T-helper 2 cell treated with Interferon-gamma antibody and Interleukin-4, amounts not matched to agents 5 μg/mL and 100 μg/mL, for 36 hours (primary cell): ENCODE data around the gene MTFP1.

Experiments
- DNase-seq: peaks from one replicate; pipeline ENCODE4 v3.0.0; 2021; ENCODE audit warnings: low spot score
- H3K27ac Mint-ChIP-seq: one replicate; pipeline ENCODE4 v1.8.0; 2021; ENCODE audit warnings: mild to moderate bottlenecking, mixed read lengths
- H3K27me3 Mint-ChIP-seq: one replicate; pipeline ENCODE4 v1.8.0; 2021; ENCODE audit warnings: low read depth, mixed read lengths
- H3K36me3 Mint-ChIP-seq: one replicate; pipeline ENCODE4 v1.8.0; 2021; ENCODE audit warnings: low read depth, mixed read lengths
- H3K4me1 Mint-ChIP-seq: one replicate; pipeline ENCODE4 v1.8.0; 2021; ENCODE audit warnings: low read depth, mixed read lengths
- H3K4me3 Mint-ChIP-seq: one replicate; pipeline ENCODE4 v1.8.0; 2022; ENCODE audit warnings: mild to moderate bottlenecking, moderate library complexity, mixed read lengths
- H3K9me3 Mint-ChIP-seq: one replicate; pipeline ENCODE4 v1.8.0; 2021; ENCODE audit warnings: mixed read lengths

The MTFP1 gene

GRCh38 chr22:30426388-30427353 is 1.1 kb downstream of the MTFP1 start:
- no peaks in the 10 kb centered on the region for H3K27me3 Mint-ChIP-seq
- H3K4me1 Mint-ChIP-seq: peaks cover 37% of the 10 kb centered on the region
- H3K9me3 Mint-ChIP-seq: no peaks in the 10 kb centered on the region
- H3K36me3 Mint-ChIP-seq: peaks cover 33% of the 10 kb centered on the region
- H3K4me3 Mint-ChIP-seq: peak overlapping the region; percentile 98
- peak overlapping the region; percentile 92 for H3K27ac Mint-ChIP-seq
- DNase-seq: peak; percentile 83

GRCh38 chr22:30427871-30428270 is 2.3 kb downstream of the MTFP1 start:
- Mint-ChIP-seq H3K4me3 (no peak overlapping the region), H3K4me1 (peaks cover 25% of the 10 kb centered on the region), H3K9me3 (no peaks in the 10 kb centered on the region), H3K36me3 (peaks cover 26% of the 10 kb centered on the region), H3K27me3 (no peaks in the 10 kb centered on the region), H3K27ac (peak overlapping the region; percentile 33)
- no peak for DNase-seq

DNA sequence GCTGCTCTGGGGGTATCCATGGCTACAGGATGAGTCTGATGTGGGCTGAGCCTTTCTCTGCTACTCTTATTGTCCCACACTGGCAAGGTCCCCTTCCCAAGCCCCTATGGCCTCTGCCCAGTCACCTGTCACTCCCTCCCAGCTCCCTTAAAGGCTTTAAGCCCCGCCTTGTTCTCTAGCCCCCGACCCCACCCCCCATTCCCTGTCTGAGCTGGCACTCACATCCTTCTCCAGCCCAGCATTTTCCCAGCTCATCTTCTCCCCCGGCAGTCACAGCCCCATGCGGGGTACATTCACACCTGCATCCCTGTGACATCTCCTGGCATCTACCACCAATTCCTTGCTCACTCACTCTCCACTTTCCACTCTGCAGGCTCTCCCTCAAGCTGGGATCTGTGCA is 4.3 kb downstream of the MTFP1 start:
- H3K9me3 Mint-ChIP-seq: peaks cover 4% of the 10 kb centered on the region
- H3K27me3 Mint-ChIP-seq: no peaks in the 10 kb centered on the region
- H3K4me3 Mint-ChIP-seq: no peak overlapping the region
- no peak overlapping the region for H3K27ac Mint-ChIP-seq
- peaks cover 28% of the 10 kb centered on the region for H3K36me3 Mint-ChIP-seq
- peaks cover 19% of the 10 kb centered on the region for H3K4me1 Mint-ChIP-seq
- DNase-seq: no peak

DNA sequence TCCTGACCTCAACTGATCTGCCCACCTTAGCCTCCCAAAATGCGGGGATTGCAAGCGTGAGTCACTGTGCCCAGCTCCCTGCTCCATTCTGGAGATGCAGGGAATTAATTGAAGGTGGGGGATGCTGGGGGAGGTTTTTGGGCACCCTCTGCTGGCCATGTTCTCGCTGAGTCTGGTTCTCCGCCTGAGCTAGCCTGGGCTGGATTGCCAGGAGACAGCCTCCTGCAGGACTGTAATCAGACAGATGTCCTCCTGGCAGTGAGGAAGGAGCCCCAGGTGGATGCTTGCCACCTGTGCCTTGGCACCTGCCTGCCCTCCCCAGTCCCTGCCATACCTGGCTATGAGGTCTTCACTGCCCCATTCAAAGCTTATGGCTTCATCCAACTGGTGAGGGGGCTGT is 5.4 kb downstream of the MTFP1 start:
- peaks cover 13% of the 10 kb centered on the region for H3K9me3 Mint-ChIP-seq
- peaks cover 35% of the 10 kb centered on the region for H3K36me3 Mint-ChIP-seq
- no peak overlapping the region for H3K4me3 Mint-ChIP-seq
- no peak for DNase-seq
- H3K27me3 Mint-ChIP-seq: no peaks in the 10 kb centered on the region
- peaks cover 22% of the 10 kb centered on the region for H3K4me1 Mint-ChIP-seq
- H3K27ac Mint-ChIP-seq: no peak overlapping the region

- DNase-seq: no peak
- H3K27me3 Mint-ChIP-seq: no peaks in the 10 kb centered on the region
- H3K27ac Mint-ChIP-seq: no peak overlapping the region
- H3K36me3 Mint-ChIP-seq: peaks cover 31% of the 10 kb centered on the region
- H3K4me1 Mint-ChIP-seq: peaks cover 15% of the 10 kb centered on the region
- no peak overlapping the region for H3K4me3 Mint-ChIP-seq
- H3K9me3 Mint-ChIP-seq: peaks cover 17% of the 10 kb centered on the region
Measured at GRCh38 chr22:30432096-30432495, 6.5 kb downstream of the MTFP1 start.

DNA sequence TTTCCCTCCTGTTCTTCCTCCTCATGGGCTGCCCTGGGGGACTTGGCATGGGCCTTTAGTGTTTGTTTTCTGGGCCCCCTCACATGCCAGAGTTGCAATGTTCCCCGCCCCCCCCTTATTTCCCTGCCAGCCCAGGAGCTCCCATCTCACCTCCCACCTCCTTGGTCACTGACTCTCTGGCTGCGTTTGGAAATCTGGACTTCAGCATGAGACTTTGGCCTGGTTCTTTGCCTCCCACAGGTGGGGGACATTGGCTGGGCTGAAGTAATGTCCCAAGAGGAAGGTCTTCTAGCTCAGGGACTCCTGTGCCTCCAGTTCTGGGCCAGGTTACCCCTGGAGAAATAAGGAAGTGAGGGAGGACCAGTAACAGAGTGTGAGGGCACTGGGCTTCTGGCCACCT is 7.0 kb downstream of the MTFP1 start:
- Mint-ChIP-seq H3K4me1 (peaks cover 12% of the 10 kb centered on the region), H3K27ac (no peak overlapping the region), H3K36me3 (peaks cover 27% of the 10 kb centered on the region), H3K9me3 (peaks cover 18% of the 10 kb centered on the region), H3K27me3 (no peaks in the 10 kb centered on the region), H3K4me3 (no peak overlapping the region)
- DNase-seq: no peak

GRCh38 chr22:30433227-30433626 is 7.7 kb downstream of the MTFP1 start:
- peaks cover 18% of the 10 kb centered on the region for H3K9me3 Mint-ChIP-seq
- peaks cover 23% of the 10 kb centered on the region for H3K36me3 Mint-ChIP-seq
- H3K4me3 Mint-ChIP-seq: no peak overlapping the region
- H3K27me3 Mint-ChIP-seq: peaks cover 2% of the 10 kb centered on the region
- H3K4me1 Mint-ChIP-seq: peaks cover 12% of the 10 kb centered on the region
- no peak overlapping the region for H3K27ac Mint-ChIP-seq
- DNase-seq: no peak

DNA sequence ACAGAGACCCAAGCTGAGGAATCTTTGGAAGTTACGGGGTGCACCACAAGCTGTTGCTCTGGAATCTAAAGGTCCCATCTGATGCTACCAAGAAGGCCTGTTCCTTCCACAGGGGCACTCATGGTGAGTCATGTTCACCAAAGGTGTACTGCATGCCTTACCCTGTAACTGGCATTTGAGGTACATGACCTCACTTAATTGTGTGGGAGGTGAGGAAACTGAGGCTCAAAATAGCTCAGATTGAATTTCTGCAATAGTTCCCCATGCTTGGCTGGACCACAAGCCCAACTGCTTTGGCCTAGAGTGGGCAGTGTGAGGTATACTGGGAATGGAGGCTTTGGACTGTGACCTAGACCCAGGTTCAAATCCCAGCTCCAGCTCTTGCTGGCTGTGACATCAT is 8.2 kb downstream of the MTFP1 start:
- H3K27me3 Mint-ChIP-seq: peaks cover 6% of the 10 kb centered on the region
- no peak overlapping the region for H3K27ac Mint-ChIP-seq

GRCh38 chr22:30434843-30435242 is 9.3 kb downstream of the MTFP1 start:
- Mint-ChIP-seq H3K27ac (peak overlapping the region; percentile 90), H3K4me1 (peaks cover 12% of the 10 kb centered on the region)

More for the DNA sequence above, 8.2 kb downstream of the MTFP1 start:
- H3K4me1 Mint-ChIP-seq: peaks cover 12% of the 10 kb centered on the region
- H3K9me3 Mint-ChIP-seq: peaks cover 18% of the 10 kb centered on the region
- no peak overlapping the region for H3K4me3 Mint-ChIP-seq
- peaks cover 23% of the 10 kb centered on the region for H3K36me3 Mint-ChIP-seq
- DNase-seq: no peak

DNA sequence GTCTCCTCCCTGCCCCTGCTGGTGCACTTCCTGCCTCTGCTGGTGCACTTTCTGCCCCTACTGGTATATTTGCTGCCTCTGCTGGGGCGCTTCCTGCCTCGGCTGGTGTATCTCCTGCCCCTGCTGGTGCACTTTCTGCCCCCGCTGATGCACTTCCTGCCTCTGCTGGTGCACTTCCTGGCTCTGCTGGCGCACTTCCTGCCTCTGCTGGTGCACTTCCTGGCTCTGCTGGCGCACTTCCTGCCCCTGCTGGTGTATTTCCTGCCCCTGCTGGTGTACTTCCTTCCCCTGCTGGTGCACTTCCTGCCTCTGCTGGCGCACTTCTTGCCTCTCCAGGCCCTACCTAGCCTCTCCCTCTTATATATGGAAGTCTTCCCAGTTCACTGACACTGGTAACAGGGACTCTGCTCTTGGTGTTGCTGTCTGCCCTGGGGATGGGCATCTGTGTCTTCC is 10.1 kb downstream of the MTFP1 start:
- Mint-ChIP-seq H3K4me3 (peak overlapping the region; percentile 76), H3K27me3 (peaks cover 13% of the 10 kb centered on the region), H3K9me3 (peaks cover 18% of the 10 kb centered on the region), H3K27ac (peak overlapping the region; percentile 90), H3K36me3 (peaks cover 16% of the 10 kb centered on the region), H3K4me1 (peaks cover 12% of the 10 kb centered on the region)
- DNase-seq: peak; percentile 63

More at GRCh38 chr22:30434843-30435242, 9.3 kb downstream of the MTFP1 start:
- Mint-ChIP-seq H3K9me3 (peaks cover 18% of the 10 kb centered on the region), H3K4me3 (peak overlapping the region; percentile 76), H3K36me3 (peaks cover 18% of the 10 kb centered on the region), H3K27me3 (peaks cover 8% of the 10 kb centered on the region)
- DNase-seq: no peak

DNA sequence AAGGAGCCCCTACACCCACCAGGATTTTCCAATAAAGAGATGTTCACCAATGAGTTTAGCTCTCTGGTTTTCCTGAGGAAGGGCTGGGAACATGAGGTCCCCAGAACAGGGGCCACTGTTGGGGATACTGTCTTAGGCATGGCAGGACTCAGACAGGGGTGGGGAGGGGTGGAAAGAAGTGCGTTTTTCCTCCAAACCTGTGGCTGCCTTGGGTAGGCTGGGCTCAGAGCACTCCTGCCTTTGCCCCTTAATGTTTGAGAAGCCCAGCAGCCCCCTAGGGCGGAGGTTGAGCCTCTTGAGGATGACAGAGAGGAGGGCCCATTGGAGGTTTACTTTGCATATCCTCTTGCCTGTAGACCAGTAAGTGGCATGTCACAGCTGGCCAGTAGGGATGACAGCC is 10.6 kb downstream of the MTFP1 start:
- H3K27me3 Mint-ChIP-seq: peaks cover 15% of the 10 kb centered on the region
- peaks cover 12% of the 10 kb centered on the region for H3K4me1 Mint-ChIP-seq
- H3K27ac Mint-ChIP-seq: peak overlapping the region; percentile 90
- H3K9me3 Mint-ChIP-seq: peaks cover 18% of the 10 kb centered on the region
- DNase-seq: no peak
- peak overlapping the region; percentile 76 for H3K4me3 Mint-ChIP-seq
- peaks cover 16% of the 10 kb centered on the region for H3K36me3 Mint-ChIP-seq

- DNase-seq: no peak
- peaks cover 23% of the 10 kb centered on the region for H3K4me1 Mint-ChIP-seq
- H3K4me3 Mint-ChIP-seq: no peak overlapping the region
- H3K27ac Mint-ChIP-seq: no peak overlapping the region
- H3K27me3 Mint-ChIP-seq: peaks cover 23% of the 10 kb centered on the region
- H3K36me3 Mint-ChIP-seq: peaks cover 20% of the 10 kb centered on the region
- peaks cover 23% of the 10 kb centered on the region for H3K9me3 Mint-ChIP-seq
Measured at GRCh38 chr22:30438559-30438958, 13.0 kb downstream of the MTFP1 start.

DNA sequence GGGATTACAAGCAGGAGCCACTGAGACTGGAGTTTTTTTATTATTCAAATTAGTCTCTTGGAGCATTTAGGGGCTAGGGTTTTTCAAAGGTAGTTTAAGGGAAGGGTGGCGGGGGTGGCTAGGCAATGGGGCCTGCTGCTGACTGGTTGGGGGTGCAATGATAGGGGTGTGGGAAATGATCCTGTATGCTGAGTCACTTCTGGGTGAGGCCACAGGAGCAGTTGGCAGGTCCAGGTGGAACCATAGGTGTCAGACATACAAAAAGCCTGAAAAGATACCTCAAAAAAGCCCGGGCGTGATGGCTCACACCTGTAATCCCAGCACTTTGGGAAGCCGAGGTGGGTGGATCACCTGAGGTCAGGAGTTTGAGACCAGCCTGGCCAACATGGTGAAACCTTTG is 13.7 kb downstream of the MTFP1 start:
- H3K36me3 Mint-ChIP-seq: peaks cover 20% of the 10 kb centered on the region
- DNase-seq: no peak
- H3K9me3 Mint-ChIP-seq: peaks cover 23% of the 10 kb centered on the region
- H3K4me3 Mint-ChIP-seq: no peak overlapping the region
- peaks cover 23% of the 10 kb centered on the region for H3K4me1 Mint-ChIP-seq
- peaks cover 23% of the 10 kb centered on the region for H3K27me3 Mint-ChIP-seq
- H3K27ac Mint-ChIP-seq: no peak overlapping the region

- Mint-ChIP-seq H3K4me1 (peaks cover 20% of the 10 kb centered on the region), H3K27ac (no peak overlapping the region), H3K9me3 (peaks cover 19% of the 10 kb centered on the region), H3K36me3 (peaks cover 16% of the 10 kb centered on the region), H3K27me3 (peaks cover 23% of the 10 kb centered on the region), H3K4me3 (no peak overlapping the region)
- no peak for DNase-seq
Measured at GRCh38 chr22:30439836-30440235, 14.3 kb downstream of the MTFP1 start.
